ENCODE results near the gene SLCO3A1. TPM values are rescaled to one million over a fixed set of nuclear protein-coding genes. Genes with fewer than 3 reads are reported as not detected.

Gene SLCO3A1
- total and polyA plus RNA-seq, 2 of the 8 experiments (the other 6 are each of a cell fraction or from before 2014, with no cell fraction given): 15.1 to 20.4 TPM

GRCh38 chr15:92146511-92147150 is 293.1 kb downstream of the SLCO3A1 start:
- no peak for FAIRE-seq
- Histone ChIP-seq H3K14ac (ENCODE audit: insufficient read length) (no peak overlapping the region), H3K79me1 (ENCODE audit: low read depth, low read length) (0 out of 2 replicates have a peak, but pooled peaks cover 2% of the 10 kb centered on the region), H2BK15ac (ENCODE audit: low read length) (no peak overlapping the region), H3K23ac (ENCODE audit: insufficient read length) (no peak overlapping the region), H4K5ac (ENCODE audit: insufficient read length, low read depth, low read length) (no peak overlapping the region), H2BK12ac (ENCODE audit: low read depth, low read length) (peak overlapping the region; percentile 18; the same call in 1 of the 2 replicates), H3K9ac (replicated peaks in 1 of 4; ENCODE audit: extremely low read depth in 1 of 4, low read depth in 3 of 4, low read length in 3 of 4) (no peak overlapping the region), H4K8ac (ENCODE audit: extremely low read depth, insufficient read depth, low read length) (no peak overlapping the region; the same call in 1 of the 2 replicates), H3K18ac (ENCODE audit: extremely low read depth, low read length) (no peak overlapping the region), H2BK5ac (ENCODE audit: low read depth, low read length) (no peak overlapping the region), H3K23me2 (ENCODE audit: low read depth, low read length) (no peaks in the 10 kb centered on the region), H3K4me2 (ENCODE audit: insufficient read depth in 1 of 2, low read depth in 2 of 2, low read length in 2 of 2) (no peak overlapping the region), H3K36me3 (ENCODE audit: control insufficient read depth in 2 of 4, insufficient read depth in 4 of 4, low read length in 3 of 4) (no peaks in the 10 kb centered on the region), H3K4ac (replicated peaks; ENCODE audit: insufficient read length, low read depth, low read length) (no peak overlapping the region), H3K79me2 (ENCODE audit: control insufficient read depth in 1 of 2, insufficient read depth in 2 of 2, low read length in 2 of 2) (no peaks in the 10 kb centered on the region), H3K9me3 (ENCODE audit: insufficient read depth in 2 of 2, low read depth in 1 of 2, low read length in 1 of 2) (no peaks in the 10 kb centered on the region), H2AFZ (ENCODE audit: low read length) (no peak overlapping the region), H2BK120ac (replicated peaks; ENCODE audit: low read depth, low read length) (no peak overlapping the region), H3K4me1 (replicated peaks in 1 of 4; ENCODE audit: control insufficient read depth in 3 of 4, insufficient read depth in 4 of 4, low read length in 3 of 4) (peaks cover 0 to 11% (median 1%) of the 10 kb centered on the region in 4 experiments; a peak in 4 of 7 replicates), H3K27ac (ENCODE audit: low read depth, low read length) (no peak overlapping the region), H3K27me3 (replicated peaks in 1 of 4; ENCODE audit: control insufficient read depth in 3 of 4, extremely low read depth in 1 of 4, insufficient read depth in 3 of 4, low read length in 3 of 4) (no peaks in the 10 kb centered on the region), H2AK5ac (ENCODE audit: low read depth, low read length) (no peak overlapping the region), H4K20me1 (replicated peaks in 1 of 2; ENCODE audit: control insufficient read depth in 1 of 2, insufficient read depth in 2 of 2, low read length in 2 of 2) (no peaks in the 10 kb centered on the region), H2BK20ac (ENCODE audit: low read length) (no peak overlapping the region), H3K4me3 (ENCODE audit: extremely low read depth in 1 of 4, insufficient read depth in 2 of 4, low read depth in 3 of 4, low read length in 4 of 4) (no peak overlapping the region), H3K56ac (replicated peaks; ENCODE audit: insufficient read length, low read depth, low read length) (no peak overlapping the region), H4K91ac (replicated peaks; ENCODE audit: insufficient read length, low read length) (no peak overlapping the region)
- ChIA-PET POLR2A (ENCODE audit: partially characterized antibody) (interaction anchor here (0.7 kb wide), 1 partner anchor 12 kb away, joined by 3 read pairs; no protein-coding TSS in a partner anchor), CTCF (ENCODE audit: partially characterized antibody) (interaction anchor here (1.5 to 4.0 kb wide), 3 partner anchors 22 to 255 kb away, joined by 4 to 17 read pairs (median 8); no protein-coding TSS in a partner anchor)
- 90% methylated on average over 14 of the region's 14 CpGs; no CpG with 5 or more reads in 1 of the 2 experiments for WGBS, 2 experiments (ENCODE audit: extremely low coverage in 1 of 2, insufficient coverage in 1 of 2, insufficient read length in 1 of 2, insufficient replicate concordance in 2 of 2, low coverage in 1 of 2, low lambda C conversion rate in 2 of 2, missing lambda C conversion rate in 1 of 2)
- no peak for DNase-seq (ENCODE audit: low read depth in 1 of 2, low spot score in 2 of 2)
- TF ChIP-seq SAP30 (IDR thresholded peaks at IDR 0.05; ENCODE audit: insufficient read depth, insufficient replicate concordance, low read length) (no peak), FOSL1 (IDR thresholded peaks at IDR 0.05; ENCODE audit: insufficient read depth, low read depth, low read length) (no peak)
